Measurements from ENCODE around the gene PCCB.
"Not testable (repeated sequence)": the region's sequence is repeated elsewhere in the genome, so short reads cannot be mapped to it uniquely, and the experiment has no call there.

PCCB gene

DNA sequence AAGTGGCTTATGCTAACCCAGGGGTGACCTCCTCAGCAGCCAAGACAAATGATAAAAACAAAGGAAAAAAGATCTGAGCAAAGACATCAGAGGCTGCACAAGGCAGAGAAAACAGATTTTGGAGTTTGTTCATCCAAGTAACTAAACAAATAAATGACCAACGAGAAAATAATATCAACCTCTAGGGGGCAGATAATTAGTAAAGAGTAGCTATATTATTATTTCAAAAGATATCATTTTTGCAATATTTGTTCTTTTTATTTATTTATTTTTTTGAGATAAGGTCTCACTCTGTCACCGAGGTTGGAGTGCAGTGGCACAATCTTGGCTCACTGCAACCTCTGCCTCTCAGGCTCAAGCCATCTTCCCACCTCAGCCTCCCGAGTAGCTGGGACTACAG is 101.8 kb downstream of the PCCB start:
- TF ChIP-seq, protein P1, sequence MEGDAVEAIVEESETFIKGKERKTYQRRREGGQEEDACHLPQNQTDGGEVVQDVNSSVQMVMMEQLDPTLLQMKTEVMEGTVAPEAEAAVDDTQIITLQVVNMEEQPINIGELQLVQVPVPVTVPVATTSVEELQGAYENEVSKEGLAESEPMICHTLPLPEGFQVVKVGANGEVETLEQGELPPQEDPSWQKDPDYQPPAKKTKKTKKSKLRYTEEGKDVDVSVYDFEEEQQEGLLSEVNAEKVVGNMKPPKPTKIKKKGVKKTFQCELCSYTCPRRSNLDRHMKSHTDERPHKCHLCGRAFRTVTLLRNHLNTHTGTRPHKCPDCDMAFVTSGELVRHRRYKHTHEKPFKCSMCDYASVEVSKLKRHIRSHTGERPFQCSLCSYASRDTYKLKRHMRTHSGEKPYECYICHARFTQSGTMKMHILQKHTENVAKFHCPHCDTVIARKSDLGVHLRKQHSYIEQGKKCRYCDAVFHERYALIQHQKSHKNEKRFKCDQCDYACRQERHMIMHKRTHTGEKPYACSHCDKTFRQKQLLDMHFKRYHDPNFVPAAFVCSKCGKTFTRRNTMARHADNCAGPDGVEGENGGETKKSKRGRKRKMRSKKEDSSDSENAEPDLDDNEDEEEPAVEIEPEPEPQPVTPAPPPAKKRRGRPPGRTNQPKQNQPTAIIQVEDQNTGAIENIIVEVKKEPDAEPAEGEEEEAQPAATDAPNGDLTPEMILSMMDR (conservative IDR thresholded peaks at IDR 0.05): peak; percentile 55
- no peak for TF ChIP-seq ZFX (IDR thresholded peaks at IDR 0.05)
- no peak overlapping the region for H3K27ac ChIP-seq

DNA sequence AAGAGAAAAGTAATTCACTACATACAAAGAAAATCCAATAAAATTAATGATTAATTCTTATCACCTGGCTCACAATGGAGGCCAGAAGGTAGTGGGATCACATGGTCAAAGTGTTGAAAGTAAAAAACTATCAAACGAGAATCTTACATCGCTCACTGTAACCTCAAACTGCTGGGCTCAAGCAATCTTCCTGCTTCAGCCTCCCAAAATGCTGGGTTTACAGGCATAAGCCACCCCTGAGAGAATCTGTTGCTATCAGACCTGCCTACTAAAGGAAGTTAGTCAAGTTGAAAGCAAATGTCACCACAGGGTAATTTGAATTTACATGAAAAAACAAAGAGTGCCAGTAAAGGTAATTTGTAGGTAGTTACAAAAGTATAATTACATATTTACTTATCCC is 103.3 kb downstream of the PCCB start:
- H3K27ac ChIP-seq: no peak overlapping the region
- TF ChIP-seq, protein P1 (conservative IDR thresholded peaks at IDR 0.05): no peak
- no peak for TF ChIP-seq ZFX (IDR thresholded peaks at IDR 0.05)

DNA sequence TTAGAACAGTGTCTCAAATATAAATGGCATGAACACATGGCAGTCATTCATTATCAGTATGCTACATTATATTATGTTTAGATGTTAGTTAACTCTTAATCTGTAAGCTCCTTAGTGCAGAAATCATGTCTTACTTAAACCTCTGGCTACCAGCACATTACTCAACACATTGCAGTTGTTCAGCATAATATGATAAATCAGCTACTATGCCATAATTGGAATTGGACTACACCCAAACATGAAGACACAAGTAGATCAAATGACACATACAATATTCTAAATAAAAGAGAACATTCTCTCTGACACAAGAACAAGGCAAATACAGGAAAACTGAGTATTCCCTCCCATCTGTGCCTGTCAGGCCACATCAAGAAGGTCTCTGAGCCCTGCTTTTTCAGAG is 116.1 kb downstream of the PCCB start:
- TF ChIP-seq ZFX (IDR thresholded peaks at IDR 0.05): no peak
- TF ChIP-seq, protein P1 (conservative IDR thresholded peaks at IDR 0.05): no peak
- no peak overlapping the region for H3K27ac ChIP-seq

DNA sequence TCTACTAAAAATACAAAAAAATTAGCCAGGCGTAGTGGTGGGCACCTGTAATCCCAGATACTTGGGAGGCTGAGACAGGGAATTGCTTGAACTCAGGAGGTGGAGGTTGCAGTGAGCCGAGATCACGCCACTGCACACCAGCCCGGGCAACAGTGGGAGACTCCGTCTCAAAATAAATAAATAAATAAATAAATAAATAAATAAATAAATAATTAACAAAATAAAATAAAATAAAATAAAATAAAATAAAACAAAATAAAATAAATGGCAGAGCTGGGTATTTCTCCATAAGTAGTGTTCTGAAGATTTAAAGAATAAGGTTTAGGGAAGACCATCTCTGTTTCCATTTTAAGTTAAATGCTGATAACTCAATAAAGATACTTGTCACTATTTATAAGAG is 125.7 kb downstream of the PCCB start:
- H3K27ac ChIP-seq: not testable (repeated sequence)

DNA sequence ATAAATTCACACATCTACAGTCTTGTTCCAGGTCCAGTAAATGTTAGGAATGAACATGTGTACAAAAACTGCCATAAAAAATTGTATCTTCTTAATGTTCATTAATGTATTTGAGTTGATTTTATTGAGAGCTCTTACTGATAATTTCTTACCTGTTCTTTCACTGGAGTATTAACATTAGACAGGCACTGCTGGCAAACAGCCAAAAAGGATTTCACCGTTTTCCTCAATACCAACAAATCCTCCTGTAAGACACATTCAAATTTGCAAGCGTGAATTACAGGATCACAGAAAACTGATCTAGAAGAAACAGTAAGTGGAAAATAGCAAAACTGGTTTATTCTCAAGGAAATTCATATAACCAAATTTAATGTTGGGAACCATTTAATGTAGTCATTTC is 127.4 kb downstream of the PCCB start:
- TF ChIP-seq, protein P1 (conservative IDR thresholded peaks at IDR 0.05): no peak
- no peak for TF ChIP-seq ZFX (IDR thresholded peaks at IDR 0.05)
- no peak overlapping the region for H3K27ac ChIP-seq

DNA sequence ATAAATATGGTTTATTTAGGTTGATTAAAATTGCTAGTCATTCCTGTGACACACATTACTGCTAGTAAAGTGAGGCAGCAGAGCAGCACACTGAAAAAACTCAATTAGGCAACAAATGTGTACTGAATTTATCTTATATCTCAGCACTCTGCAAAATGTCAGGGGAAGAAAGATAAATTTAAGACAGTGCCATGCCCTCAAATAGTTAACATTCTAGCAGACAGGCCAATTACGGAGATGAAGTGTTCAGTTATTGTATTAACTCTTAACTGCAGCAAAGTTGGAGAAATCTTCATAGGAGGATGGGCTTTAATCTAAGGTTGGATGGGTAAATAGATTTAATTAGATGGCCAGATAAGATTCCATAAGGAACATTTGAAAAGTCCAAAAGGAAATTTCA is 127.9 kb downstream of the PCCB start:
- H3K27ac ChIP-seq: no peak overlapping the region
- TF ChIP-seq, protein P1 (conservative IDR thresholded peaks at IDR 0.05): no peak
- TF ChIP-seq ZFX (IDR thresholded peaks at IDR 0.05): no peak
